HG03571 (cell line): ENCODE data around the gene GPSM3.

Experiments used
- ATAC-seq: cut with Tn5 transposase; IDR thresholded peaks from one replicate; pipeline ENCODE4 v1.9.1; 2021; ENCODE audit not compliant: unreplicated experiment

GPSM3 gene

DNA sequence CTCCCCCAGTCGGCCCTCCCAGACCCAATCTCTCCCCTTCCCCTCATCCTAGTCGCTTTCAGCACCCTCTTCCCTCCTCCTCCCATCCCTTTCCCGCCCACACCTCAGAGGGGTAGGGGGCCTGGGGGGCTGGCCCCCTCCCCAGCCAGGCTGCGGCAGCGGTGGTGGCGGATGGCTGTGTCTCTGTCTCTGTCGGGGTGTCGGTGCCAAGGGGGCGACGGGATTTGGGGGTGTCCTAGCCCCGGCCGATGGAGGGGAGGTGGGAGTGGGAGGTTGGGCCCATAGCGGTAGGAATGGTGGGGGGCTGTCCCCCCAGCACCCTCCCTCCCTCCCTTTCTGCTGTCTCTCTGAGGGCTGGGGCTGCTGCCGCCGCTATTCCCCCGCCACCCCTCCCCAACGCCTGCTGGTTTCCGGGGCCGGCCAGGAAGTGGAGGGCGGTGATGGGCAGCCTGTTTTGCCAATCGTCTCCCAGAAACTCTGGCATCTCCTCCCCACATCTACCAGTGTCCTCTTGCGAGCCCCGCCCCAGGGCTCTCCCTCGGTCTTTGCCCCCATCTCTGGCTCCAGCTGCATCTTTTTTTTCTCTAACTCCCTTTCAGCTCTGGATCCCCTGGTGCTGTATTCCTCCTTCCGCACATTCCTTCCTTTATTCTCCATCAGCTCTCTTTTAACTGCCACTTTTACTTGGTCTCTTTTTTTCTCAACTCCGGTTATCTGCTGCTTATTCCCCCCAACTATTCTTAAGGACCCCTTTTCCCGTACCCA, 16.6 kb downstream of the GPSM3 start, which contains the start of gene AGPAT1:
Gene AGPAT1 (minus strand): TSS at position 374 of the 765 bp plus-strand sequence. CDS start 4,588 bp downstream, outside the sequence.
- peak; percentile 31 for ATAC-seq

DNA sequence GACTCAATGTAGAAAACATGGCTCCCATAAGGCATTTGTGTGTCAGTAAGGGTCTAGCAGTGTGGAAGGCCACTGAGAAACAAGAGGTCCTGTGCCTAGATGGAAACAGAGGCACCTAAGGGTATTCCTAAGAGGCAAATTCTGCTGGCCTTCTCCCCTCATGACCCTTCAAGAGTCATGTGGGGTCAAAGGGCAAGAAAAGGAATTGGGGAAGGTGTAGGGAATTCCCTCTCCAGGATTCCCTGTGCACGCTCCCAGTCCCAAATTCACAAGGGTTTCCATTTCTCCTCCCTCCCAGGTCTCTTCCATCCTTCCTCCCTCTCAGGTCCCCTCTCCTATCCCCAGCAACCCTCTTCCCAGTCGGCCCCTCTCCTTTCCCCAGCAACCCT, 17.1 kb downstream of the GPSM3 start:
- ATAC-seq: no peak

DNA sequence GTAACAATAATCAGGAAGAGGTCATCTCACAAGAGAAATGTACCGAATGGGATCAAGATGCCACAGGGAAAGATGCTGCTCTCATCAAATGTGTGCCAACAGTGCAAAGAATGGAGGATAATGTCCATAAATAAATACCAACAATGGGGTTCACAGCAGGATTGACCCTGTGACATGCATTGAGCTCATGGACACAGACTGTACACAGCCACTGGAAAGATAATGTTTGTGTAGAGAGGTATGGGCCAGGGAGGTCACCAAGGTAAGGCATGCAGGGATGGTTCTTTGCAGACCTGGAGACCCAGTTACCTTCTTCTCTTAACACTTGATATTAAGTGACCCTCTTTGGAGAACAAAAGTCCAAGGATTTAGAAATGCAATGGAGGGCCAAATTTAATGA, 18.0 kb downstream of the GPSM3 start:
- ATAC-seq: no peak

DNA sequence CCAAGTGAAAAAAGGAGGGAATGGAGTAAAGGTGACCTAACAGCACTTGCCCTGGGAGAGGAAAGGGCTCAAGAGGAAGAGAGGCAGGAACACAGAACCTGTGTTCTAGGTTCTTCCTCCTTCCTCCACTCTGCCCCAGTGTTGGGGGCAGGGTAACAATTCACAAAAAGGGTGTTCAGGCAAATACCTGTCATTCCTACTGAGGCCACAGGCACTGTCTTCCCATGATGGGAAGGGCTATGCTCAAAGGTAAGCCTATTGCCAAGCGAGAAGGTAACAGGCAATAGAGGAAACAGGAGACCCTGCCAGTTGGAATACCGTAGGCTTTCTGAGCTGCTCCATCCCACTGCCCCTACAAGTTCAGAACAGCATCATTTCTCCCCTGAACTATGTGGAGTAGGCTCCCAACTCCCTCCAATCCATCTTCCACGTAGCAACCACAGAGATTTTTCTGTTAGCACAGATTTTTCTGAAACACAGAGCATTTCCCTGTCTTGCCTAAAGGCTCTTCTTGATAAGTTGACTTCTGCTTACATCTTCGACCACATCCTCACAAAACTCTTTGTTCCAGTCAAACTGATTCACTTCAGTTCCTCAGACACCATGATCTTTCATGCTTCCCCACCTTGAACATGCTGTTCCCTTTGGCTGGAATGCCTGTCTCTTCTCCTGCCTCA, 19.3 kb downstream of the GPSM3 start:
- no peak for ATAC-seq

DNA sequence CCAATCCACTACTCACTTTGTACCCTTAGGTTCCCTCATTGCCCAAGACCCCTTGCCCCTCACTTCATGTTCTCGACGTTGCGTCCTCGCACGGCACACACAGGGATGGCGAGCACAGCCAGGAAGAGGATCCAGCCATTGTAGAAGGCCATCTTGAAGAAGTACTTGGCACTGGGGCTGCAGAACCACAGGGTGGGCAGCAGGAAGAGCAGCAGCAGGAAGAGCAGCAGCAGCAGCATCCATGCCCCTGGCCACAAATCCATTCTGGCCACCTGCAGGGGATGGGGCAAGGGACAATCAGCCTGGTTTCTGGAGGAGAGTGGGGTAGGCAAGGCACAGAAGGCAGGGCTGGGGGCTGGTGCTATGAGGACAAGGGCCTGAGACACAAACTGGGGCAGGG, 21.2 kb downstream of the GPSM3 start:
- ATAC-seq: no peak

DNA sequence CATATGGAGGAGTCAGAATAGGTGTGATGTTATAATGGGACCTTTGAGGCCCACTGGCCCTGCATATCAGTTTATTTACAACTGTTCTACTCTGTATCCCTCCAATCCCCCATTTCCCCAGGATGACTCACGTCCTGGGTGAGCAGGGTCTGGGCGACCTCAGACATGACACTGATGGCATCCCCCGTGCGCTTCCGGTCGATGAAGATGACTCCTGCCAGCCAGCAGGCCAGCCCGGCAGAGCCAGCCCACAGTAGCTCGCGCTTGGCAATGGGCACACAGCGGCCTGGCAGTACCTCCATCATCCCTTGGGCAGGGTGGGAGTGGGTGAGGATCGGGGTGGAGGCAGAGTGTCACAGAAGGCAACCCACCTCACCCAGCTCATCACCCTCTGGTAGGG, 22.1 kb downstream of the GPSM3 start:
- no peak for ATAC-seq

DNA sequence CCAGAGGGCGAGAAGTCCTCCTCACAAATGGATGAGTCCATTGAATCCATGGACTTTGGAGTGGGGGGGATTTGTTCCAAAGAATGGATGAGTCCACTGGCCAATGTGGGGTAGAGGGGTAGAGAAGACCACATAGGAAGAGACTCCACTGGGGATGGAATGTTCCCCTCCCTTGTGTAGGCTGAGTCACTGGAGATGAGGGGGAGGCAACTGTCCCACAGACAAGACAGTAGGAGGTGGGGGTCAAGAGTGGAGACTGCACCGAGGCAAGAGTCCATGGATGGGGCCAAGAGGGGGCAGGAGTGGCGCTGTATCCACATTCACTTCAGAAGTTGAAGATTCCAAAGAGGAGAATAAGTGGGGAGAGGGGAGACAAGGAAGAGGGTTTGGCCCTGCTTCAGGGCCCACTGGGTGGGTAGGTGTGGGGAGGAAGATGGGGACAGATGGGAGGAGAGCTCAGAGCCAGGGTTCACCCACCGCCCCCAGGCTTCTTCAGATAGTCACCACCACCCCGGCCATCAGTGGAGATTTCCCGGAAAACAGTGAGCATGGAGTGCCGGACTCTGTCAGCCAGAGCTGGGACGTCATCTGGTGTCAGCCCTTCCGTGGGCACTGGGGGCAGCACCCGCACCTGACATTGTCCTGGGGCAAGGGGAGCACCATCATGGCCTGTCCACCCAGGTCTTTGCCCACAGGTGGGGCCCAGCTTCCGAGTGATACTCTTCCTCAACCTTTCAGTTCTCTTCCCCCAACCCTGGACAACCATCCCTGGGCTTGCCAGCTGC, 23.4 kb downstream of the GPSM3 start:
- no peak for ATAC-seq

DNA sequence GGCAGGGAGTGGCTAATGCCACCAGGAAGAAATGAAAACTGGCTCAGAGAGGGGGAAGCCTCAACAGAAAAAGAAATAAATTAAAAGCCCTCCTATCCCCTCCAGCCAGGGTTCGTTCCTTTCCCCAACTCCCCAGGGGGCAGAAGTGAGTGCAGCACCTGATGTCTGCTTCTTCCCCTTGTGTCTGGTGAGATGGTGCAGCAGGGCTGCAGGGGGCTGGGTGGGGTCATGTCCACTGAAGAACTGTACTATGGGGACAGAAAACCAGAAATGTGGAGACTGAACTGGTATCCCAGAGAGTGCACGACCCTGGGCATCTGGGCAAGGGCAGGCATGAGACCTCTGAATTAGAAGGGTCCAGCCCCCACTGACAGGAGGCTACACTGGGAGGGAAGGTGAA, 24.1 kb downstream of the GPSM3 start:
- ATAC-seq: no peak

DNA sequence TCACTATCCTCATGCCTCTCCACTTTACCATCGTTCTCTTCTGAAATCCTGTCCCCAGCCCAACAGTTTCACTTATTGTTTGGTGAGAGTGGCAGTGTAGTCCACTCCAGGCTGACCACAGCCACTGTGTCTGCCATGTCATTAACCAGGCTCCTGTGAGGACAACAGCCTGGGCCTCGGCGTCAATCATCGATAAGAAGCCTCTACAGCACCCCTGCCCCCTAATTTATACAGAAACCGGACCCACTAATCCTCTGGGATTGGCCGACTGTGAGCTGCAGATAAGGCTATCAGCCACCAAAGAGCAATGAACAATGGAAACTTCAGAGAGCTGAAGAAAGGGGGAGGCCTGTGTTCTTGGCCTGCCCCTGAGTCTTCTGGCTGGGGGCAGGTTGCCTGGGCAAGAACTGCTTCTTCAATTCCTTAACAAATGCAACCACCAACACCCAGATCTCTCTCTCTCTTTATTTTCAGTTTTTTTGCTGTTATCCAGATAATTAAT, 24.6 kb downstream of the GPSM3 start:
- no peak for ATAC-seq

DNA sequence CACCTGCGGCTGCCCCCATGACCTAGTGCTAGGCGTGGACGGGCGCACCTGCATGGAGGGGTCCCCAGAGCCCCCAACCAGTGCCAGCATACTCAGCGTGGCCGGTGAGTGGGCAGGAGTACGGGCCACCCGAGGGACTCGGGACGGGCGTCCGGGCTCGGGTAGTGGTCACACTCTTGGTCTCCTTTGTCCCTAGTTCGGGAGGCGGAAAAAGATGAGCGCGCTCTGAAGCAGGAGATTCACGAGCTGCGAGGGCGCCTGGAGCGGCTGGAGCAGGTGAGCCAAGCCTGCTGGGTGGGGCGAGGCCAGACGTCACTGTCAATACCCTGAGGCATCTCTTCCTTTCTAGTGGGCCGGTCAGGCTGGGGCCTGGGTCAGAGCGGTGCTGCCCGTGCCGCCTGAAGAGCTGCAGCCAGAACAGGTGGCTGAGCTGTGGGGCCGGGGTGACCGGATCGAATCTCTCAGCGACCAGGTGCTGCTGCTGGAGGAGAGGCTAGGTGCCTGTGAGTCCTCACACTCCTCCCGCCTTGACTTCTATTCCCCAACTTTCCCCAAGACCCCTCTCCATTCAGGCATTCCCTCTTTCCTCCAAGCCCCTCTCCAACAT, 25.2 kb downstream of the GPSM3 start:
- no peak for ATAC-seq

DNA sequence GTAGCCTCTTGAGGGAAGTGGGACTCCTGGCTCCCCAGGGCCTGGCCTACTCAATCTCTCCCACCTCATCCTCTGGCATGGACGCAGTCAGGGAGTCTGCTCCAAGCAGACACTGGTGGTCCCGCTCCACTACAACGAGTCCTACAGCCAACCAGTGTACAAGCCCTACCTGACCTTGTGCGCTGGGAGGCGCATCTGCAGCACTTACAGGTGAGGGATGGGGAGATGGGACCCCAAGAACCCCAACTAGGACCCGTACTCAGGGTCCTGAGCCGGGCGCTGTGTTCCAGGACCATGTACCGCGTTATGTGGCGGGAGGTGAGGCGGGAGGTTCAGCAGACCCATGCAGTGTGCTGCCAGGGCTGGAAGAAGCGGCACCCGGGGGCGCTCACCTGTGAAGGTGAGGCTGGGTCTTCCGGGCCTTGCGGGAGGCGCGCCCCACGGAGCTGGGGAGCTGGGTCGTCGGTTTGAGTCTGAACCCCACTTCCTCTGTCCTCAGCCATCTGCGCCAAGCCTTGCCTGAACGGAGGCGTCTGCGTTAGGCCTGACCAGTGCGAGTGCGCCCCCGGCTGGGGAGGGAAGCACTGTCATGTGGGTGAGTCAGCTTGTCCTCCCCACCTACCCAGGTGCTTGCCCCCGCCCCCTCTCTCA, 25.9 kb downstream of the GPSM3 start:
- no peak for ATAC-seq

DNA sequence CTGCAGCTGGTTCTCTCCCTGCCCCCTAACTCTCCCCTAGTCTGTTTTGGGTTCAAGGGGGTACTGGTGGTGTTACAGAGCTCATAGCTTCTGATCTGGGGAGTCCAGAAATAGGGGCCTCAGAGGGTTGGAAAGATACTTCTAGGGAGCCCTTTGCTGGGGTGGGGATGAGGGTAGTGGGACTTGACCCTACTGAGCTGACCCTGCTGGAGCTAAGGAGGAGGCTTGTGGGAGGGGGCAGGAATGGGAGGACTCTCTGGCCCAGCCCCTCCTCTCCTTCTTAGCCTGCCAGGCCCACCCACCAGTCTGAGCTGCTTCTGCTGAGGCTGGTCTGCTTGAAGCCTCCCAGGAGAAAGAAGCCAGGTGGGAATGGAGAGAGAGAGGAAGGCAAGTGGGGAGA, 28.1 kb downstream of the GPSM3 start, which contains the start of gene EGFL8:
Gene EGFL8 (plus strand): TSS at position 301 of the 400 bp plus-strand sequence. CDS start 1,571 bp downstream, outside the sequence.
- ATAC-seq: no peak

DNA sequence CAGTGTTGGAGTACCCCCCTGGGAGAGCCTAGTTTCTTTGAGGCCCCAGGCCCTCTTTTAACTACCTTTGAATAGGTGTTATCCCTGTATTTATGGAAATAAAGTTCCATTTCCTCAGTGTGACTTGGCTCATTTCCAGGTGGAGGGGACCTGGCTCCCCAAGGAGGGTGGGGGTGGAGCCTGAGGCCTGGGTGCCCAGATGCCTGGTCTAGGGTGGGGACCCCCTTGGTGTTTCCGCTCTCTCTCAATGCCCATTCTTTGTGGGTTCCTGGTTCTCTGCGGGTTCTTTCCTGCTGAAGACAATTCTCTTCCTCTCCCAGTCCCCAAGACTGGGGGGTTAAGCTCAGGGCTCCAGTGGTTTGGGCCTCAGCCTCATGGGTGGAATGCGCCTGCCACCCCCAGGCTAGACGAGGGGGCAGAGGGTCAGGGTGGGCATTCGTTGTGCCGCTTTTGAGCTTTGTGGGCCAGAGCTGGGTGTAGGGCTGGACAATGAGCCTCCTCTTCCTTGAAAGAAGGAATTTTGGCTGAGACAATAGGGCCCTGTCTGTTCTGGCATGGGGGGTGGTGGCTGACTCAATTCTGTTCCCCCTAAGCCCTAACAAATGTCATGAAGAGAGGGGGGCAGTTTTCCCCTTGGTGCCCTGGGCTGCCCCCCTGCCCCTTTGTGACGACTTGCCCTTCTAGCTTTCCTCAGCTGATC, 28.7 kb downstream of the GPSM3 start:
- ATAC-seq: no peak

DNA sequence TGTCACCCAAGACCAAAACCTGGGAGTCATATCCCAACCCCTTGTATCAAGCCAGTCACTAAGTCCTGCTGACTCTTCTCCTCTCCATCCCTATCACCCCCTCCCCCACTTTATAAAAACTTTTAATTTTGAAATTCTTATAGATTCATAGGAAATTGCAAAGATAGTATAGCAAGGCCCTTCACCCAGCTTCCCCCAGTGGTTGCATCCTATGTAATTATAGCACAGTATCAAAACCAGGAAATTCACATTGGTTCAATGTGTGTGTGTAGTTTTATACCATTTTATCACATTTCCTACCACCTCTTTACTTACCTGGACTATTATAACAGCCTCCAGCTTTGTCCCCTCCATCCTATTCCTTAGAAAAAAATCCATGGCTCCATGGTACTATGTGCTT, 34.4 kb downstream of the GPSM3 start:
- ATAC-seq: no peak

DNA sequence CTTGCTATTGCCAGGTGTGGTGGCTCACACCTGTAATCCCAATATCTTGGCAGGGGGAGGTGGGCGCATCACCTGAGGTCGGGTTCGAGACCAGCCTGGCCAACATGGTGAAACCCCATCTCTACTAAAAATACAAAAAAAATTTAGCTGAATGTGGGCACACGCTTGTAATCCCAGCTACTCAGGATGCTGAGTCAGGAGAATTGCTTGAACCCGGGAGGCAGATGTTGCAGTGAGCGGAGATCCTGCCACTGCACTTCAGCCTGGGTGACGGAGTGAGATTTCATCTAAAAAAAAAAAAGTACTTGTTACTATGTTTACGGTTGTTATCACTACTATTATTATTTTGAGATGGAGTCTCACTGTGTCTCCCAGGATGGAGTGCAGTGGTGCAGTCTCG, 35.6 kb downstream of the GPSM3 start:
- ATAC-seq: no peak

DNA sequence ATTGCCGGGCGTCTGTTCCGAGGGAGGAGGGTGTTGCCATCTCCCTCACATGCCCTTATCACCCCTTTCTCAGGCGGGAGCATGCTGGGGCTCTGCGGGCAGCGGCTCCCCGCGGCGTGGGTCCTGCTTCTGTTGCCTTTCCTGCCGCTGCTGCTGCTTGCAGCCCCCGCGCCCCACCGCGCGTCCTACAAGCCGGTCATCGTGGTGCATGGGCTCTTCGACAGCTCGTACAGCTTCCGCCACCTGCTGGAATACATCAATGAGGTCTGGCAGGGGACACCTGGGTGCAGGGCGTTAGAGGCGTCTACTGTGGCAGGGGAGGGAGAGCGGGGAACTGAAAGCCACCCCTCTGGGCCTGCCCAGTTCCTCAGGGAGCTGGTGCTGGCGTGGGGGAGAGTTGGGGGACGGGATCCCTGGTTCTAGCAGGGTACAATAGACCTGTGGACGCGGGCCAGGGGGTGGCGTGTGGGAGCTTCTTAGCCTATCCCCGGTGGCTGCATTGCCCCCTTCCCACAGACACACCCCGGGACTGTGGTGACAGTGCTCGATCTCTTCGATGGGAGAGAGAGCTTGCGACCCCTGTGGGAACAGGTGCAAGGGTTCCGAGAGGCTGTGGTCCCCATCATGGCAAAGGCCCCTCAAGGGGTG, 37.8 kb downstream of the GPSM3 start:
- ATAC-seq: no peak

DNA sequence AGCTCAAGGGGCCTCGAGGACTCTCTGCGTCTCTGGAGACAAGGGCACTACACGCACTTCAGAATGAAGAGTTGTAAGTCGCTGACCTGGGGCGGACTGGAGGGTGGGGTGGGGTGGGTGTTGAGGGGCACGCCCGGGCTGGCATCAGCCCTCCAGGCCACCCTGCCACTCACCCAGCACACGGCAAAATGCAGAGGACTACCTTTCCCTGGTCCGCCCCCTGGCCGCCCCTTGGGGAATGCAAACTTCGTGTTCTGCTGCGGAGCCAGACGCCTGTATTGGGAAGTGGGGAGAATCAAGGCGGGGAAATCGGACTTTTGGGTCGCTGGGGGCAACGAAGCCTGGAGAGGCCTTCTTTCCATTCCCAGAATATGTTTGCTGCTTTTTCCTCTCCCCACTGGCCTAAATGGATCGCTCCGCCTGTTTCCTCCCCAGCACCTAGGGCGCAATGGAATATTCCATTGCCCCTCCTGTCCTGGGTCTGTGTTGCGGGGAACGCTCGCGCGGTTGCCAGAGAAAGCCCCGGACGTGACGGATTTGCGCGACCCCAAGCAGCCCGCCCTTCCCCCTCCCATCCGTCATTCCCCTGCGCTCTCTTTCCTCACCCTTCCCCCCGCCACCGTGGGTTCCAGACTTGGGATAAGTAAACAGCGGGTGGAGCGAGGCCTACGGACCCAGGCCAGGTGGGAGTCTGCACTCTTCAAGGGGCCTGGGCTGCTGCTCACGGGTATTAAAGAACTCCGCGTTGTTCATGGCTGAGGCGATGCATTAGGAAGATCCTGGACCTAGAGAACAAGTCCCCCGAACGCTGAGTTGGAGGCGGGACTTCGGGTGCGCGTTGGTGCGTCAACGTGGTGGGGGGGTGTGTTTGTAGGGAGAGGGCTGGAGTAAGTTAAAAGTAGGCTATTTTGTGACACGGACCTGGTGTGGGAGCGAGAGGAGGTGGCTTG, 38.6 kb downstream of the GPSM3 start, which contains the start of gene PPT2:
Gene PPT2 (plus strand): TSS at position 578 of the 950 bp plus-strand sequence. CDS start 454 bp downstream, outside the sequence.
- ATAC-seq: no peak
